GM18526 (cell line): ENCODE measurements around the gene ERC2.

Source experiments
- POLR2A ChIP-seq: IDR thresholded peaks from 3 replicates; pipeline ENCODE4 v1.6.1; 2011; ENCODE audit not compliant: insufficient read length; ENCODE audit errors: extremely low read depth

The ERC2 gene

DNA sequence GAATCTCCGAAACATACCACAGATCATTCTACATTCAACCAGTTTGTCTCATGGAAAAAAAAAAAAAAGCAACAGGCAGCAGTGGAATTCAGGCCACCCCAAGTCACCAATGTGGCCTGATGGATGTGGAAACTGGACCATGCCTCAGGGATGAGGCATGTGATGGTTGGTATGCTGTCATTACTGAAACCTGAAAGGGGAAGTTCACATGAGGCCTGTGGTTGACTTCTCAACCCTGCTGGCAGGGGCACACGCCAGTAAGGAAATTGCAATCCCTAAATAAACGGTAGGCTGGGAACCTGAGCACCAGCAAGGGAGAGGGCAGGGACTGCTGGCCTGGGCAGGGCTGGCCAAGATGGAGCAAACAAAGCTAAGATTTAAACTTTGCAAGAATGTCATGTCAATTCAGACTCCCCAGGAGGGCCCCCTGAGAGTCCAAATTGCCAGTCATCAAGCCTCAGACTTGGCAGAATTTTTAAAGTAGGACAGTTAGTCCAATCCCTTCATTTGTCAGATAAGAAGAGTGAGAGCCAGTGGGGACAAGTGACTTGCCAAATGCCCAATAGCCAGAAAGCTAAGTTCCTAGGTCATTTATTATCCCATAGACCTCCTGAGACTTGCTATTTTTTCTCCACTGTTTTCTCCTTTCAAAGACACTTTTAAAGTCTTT is 310.4 kb downstream of the ERC2 start:
- TF ChIP-seq POLR2A = no peak

DNA sequence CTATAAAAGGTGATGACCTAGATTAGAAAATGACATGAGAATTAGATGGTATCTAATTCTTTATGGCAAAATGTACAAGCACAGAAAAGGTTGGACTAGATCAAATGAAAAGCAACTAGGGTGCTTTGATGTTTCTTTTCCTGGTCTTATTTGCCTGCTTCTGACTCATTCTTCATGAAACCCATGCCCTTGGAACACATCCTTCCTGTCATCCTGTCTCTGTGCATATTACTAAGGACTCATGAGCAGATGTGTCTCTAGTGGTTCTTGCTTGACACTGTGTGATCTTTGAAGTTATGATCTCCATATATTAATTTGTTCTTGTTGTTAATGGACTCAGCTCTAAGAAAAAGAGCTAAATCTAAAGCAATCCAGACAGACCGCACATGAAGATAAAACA is 314.0 kb downstream of the ERC2 start:
- no peak for TF ChIP-seq POLR2A

DNA sequence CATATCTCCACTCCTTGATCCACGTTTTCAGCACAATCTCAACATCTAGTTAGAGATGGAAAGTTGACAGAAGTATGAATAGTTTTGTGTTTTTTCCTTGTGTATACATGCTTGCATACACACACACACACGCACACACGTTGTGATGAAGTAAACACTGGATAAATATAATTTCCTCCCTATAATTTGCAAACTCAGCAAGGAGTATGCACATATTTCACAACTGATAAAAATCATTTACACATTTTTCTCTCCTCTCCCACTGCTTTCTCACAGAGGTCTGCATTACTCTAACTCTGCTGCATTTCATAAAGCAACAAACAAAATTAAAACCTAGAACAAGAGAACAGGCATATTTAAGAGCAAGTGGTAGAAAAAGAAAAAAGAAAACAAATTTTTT is 320.9 kb downstream of the ERC2 start:
- no peak for TF ChIP-seq POLR2A

- TF ChIP-seq POLR2A = no peak
Measured at GRCh38 chr3:56145410-56145809, 322.9 kb downstream of the ERC2 start.

GRCh38 chr3:56144805-56145204 is 323.5 kb downstream of the ERC2 start:
- no peak for TF ChIP-seq POLR2A

- no peak for TF ChIP-seq POLR2A
Measured at GRCh38 chr3:56137415-56137814, 330.9 kb downstream of the ERC2 start.

GRCh38 chr3:56136514-56136913 is 331.8 kb downstream of the ERC2 start:
- TF ChIP-seq POLR2A = no peak

GRCh38 chr3:56135941-56136340 is 332.3 kb downstream of the ERC2 start:
- TF ChIP-seq POLR2A = no peak

- no peak for TF ChIP-seq POLR2A
Measured at GRCh38 chr3:56133423-56133822, 334.8 kb downstream of the ERC2 start.

DNA sequence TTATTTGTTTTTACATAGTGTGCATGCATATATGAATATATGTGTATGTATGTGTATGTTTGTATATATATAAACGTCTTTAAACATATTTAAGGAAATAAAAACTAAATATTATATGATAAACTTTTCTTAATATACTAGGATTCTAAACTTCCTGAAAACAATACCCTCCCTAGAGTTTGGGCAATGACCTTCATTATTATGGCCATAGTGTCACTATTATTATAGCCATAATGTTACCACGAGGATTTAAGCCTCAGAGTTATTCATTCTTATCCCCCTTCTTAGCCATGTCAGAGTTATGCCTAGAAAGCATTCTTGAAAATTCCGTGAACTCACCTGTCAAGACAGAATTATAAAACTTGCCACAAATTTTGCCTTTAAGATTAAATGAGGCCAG is 335.5 kb downstream of the ERC2 start:
- no peak for TF ChIP-seq POLR2A

DNA sequence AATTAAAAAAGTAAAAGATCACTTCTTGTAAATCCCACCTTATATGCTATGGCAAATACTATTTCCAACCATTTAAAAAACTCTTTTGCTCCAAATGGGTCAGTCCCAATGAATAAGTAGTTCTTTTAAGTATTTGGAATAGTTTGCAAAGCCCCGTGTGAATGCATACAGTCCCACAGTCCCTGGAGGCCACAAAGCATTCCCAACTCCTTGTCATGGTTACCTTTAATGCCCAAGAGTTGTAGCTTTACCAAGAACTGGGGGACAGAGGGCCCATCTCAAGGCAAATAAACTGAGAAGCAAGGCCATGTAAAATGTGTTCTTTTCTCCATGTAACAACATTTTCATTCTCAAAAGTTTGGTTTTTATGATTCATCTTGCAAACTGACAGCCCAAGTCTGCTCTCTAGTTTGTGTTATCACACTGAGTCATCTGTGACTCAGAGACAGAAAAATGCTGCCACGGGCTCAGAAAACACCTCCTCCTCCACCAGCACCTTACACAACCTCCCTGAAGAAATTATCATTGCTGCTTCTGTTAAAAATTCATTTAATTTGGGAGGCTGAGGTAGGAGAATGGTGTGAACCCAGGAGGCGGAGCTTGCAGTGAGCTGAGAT is 336.2 kb downstream of the ERC2 start:
- no peak for TF ChIP-seq POLR2A

DNA sequence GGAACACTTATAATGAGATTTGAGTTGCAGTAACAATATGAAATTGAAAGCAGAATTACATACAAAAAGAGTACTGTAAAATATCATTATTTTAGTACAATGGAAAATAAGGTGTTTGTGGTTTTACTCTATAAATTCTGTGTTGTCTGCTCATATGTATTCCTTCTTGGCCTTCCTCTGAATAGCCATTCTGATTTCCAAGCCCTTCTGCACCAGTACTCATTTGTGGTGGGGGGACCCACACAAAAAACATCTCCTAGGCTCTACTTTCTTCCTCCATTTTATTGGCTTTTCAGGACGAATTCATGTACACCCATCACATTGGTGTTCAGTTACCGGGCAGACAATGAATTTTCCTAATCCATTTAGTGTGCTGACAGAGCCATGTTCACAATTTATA is 338.2 kb downstream of the ERC2 start:
- no peak for TF ChIP-seq POLR2A

DNA sequence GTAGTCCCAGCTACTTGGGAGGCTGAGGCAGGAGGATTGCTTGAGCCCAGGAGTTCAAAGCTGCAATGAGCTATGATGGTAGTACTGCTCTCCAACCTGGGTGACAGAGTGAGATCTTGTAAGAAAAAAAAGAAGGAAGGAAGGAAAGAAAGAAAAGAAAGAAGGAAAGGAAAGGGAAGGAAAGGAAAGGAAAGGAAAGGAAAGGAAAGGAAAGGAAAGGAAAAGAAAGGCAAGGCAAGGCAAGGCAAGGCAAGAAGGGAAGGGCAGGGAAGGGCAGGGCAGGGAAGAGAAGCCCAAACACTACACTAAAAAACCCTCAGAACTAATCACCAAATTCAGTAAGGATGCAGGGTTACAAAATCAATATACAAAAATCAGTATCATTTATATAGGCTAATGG is 341.6 kb downstream of the ERC2 start:
- no peak for TF ChIP-seq POLR2A

DNA sequence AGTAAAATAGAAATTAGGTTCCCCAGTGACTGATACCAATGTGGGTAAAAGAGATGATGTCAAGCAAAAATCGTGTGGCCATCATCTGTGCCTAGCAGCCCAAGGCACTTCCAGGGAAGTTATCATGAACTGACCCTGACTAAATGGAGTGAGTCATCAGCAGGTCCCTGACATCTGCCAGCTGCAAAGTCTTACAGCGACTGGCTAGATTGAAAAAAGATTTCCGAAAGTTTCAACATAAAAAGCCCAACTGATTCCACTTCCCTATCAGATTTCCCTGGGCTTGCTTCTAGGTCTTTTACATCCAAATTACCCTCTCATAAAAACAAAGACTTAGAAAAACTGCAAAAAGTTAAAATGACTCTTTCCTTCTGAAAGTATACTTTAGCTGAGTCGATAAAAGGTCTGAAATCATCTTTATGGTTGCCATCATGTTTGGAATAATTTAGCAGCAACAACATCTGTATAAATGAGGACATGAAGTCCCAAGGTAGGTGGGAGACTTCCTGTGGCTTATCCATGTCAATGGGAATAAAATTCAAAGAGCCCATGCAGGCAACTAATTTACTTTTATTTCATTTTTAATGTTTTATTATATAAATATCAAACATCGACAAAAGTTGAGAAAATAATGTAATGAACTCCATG is 342.8 kb downstream of the ERC2 start:
- no peak for TF ChIP-seq POLR2A

DNA sequence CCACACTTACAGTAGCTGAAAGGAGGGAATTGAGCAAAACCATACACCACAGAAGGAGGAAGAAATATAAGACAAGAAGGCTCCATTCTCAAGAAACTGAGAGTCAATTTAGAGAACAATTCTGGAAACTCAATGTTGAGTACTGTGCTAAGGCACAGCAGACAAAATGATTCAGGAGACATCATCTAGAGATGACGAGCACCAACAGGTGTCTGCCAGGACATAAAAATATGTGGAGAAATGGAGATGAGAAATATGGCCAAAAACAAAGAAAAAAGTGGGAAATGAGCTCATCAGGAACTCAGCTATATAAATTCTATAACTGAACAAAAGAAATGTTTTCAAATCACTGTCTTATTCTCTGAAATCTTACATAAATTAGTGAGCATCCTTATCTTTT is 343.7 kb downstream of the ERC2 start:
- no peak for TF ChIP-seq POLR2A

GRCh38 chr3:56123487-56123886 is 344.8 kb downstream of the ERC2 start:
- TF ChIP-seq POLR2A = no peak

DNA sequence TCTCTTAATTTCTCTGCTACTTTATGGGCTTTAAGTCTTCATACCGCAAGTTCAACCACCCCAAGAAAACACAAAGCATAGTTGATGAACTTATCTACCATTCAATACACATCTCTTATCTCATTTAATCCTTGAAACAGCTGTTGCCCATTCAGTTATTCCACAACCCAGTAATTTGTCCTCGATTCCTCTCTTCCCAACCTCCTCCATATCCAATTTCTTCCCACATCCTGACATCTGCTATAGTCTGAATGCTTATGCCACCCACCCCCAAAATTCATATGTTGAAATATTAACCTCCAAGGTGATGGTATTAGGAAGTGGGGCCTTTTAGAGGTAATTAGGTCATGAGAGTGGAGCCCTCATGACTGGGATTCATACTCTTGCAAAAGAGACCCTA is 345.4 kb downstream of the ERC2 start:
- TF ChIP-seq POLR2A = no peak
